Endothelial cell of umbilical vein (primary cell): ENCODE results near the gene SUFU. TPM values are rescaled to one million over a fixed set of nuclear protein-coding genes. Genes with fewer than 3 reads are reported as not detected.

Experiments used
- BruUV-seq: library from RNA; stranded (reverse); fragments of 400-500 nt; replicated peaks from 2 replicates; lab custom pipeline; 2021; lab: Mats Ljungman, UMichigan
- CTCF ChIA-PET: fragments of 300-600, 350-600 bp; sonication (Branson Sonifier 250); formaldehyde crosslinking; loops from one replicate; lab custom pipeline; 2021; ENCODE audit warnings: antibody characterized with exemption, inconsistent platforms; lab: Charles Lee
- POLR2A ChIA-PET: fragments of 300-600, 350-600 bp; sonication (Branson Sonifier 250); formaldehyde crosslinking; loops from one replicate; lab custom pipeline; 2021; ENCODE audit warnings: antibody characterized with exemption, inconsistent platforms; lab: Charles Lee
- DNase-seq: peaks from one replicate; pipeline ENCODE4 v3.0.0-alpha.2; 2011; ENCODE audit warnings: low read depth, low spot score
- FAIRE-seq: peaks from 2 replicates; lab custom pipeline; 2011; peaks lifted over from hg19 to GRCh38; lab: Jason Lieb, UNC
- H2AFZ ChIP-seq: 2 replicates; pipeline ENCODE4 v1.6.0; 2012; ENCODE audit warnings: low read depth, low read length, control low read depth, inconsistent platforms
- H3K27ac ChIP-seq: 2 replicates; pipeline ENCODE4 v1.5.1; 2011; ENCODE audit warnings: low read depth, mild to moderate bottlenecking, control low read depth, low read length, moderate library complexity; ENCODE audit not compliant: insufficient read depth
- H3K27me3 ChIP-seq, 2 experiments: 2 replicates each; pipeline versions ENCODE4 v1.6.0 to v1.6.1; 2011; ENCODE audit warnings: low read length in 2 of 2, mixed read lengths in 1 of 2; ENCODE audit not compliant: control insufficient read depth in 2 of 2, insufficient read depth in 2 of 2
- H3K36me3 ChIP-seq, 2 experiments: 2 replicates in 1 of 2; 3 replicates in 1 of 2; pipeline ENCODE4 v1.5.1; 2011; ENCODE audit warnings: low read length in 2 of 2, mild to moderate bottlenecking in 1 of 2, moderate library complexity in 1 of 2; ENCODE audit not compliant: control insufficient read depth in 2 of 2, insufficient read depth in 2 of 2; ENCODE audit errors: extremely low read depth in 1 of 2
- H3K4me1 ChIP-seq: 3 replicates; pipeline ENCODE4 v1.5.1; 2011; ENCODE audit warnings: mild to moderate bottlenecking, low read length; ENCODE audit not compliant: control insufficient read depth, insufficient read depth; ENCODE audit errors: extremely low read depth
- H3K4me2 ChIP-seq: 2 replicates; pipeline ENCODE4 v1.6.1; 2011; ENCODE audit warnings: low read length, control low read depth, mixed read lengths; ENCODE audit not compliant: insufficient read depth
- H3K4me3 ChIP-seq, 3 experiments: fragments of 200-600 bp in 1 of 3; sonication (generic), shearing (Covaris generic) in 1 of 3; replicated peaks in 1 of 3; 2 replicates each; pipeline ENCODE4 v1.5.1; 2011 to 2016; ENCODE audit warnings: control low read depth in 3 of 3, low read length in 3 of 3, mild to moderate bottlenecking in 2 of 3, inconsistent platforms in 1 of 3, low read depth in 1 of 3, moderate library complexity in 1 of 3; ENCODE audit not compliant: insufficient read depth in 1 of 3
- H3K79me2 ChIP-seq: 2 replicates; pipeline ENCODE4 v1.6.0; 2012; ENCODE audit warnings: low read length, inconsistent platforms; ENCODE audit not compliant: control insufficient read depth, insufficient read depth
- H3K9ac ChIP-seq: replicated peaks from 2 replicates; pipeline ENCODE3; 2011; ENCODE audit warnings: low read length, control low read depth; ENCODE audit not compliant: insufficient read depth; ENCODE audit errors: extremely low read depth
- H3K9me1 ChIP-seq: replicated peaks from 3 replicates; pipeline ENCODE4 v1.6.0; 2011; ENCODE audit warnings: mild to moderate bottlenecking, low read length; ENCODE audit not compliant: control insufficient read depth, insufficient read depth; ENCODE audit errors: extremely low read depth
- H3K9me3 ChIP-seq: replicated peaks from 2 replicates; pipeline ENCODE4 v1.5.1; 2012; ENCODE audit warnings: low read length, inconsistent platforms; ENCODE audit not compliant: control insufficient read depth, insufficient read depth
- H4K20me1 ChIP-seq: replicated peaks from 2 replicates; pipeline ENCODE3; 2011; ENCODE audit warnings: mild to moderate bottlenecking, low read length; ENCODE audit not compliant: control insufficient read depth, insufficient read depth; ENCODE audit errors: extremely low read depth
- CTCF ChIP-seq, 2 donors: IDR thresholded peaks; 1 replicate in 1 of 2; 2 replicates in 1 of 2; pipeline ENCODE4 v1.5.1; 2011; ENCODE audit warnings: low read length in 2 of 2, mild to moderate bottlenecking in 2 of 2, moderate library complexity in 2 of 2, control low read depth in 1 of 2, inconsistent platforms in 1 of 2, low read depth in 1 of 2; ENCODE audit not compliant: insufficient read depth in 1 of 2; ENCODE audit errors: extremely low read depth in 1 of 2
- EZH2 ChIP-seq: IDR thresholded peaks from 2 replicates; pipeline ENCODE4 v1.6.1; 2012; ENCODE audit warnings: borderline replicate concordance, low read depth, mild to moderate bottlenecking, moderate library complexity, low read length, inconsistent platforms; ENCODE audit not compliant: severe bottlenecking
- FOS ChIP-seq: IDR thresholded peaks from 2 replicates; pipeline ENCODE4 v1.6.1; 2011; ENCODE audit warnings: mild to moderate bottlenecking, low read length, moderate library complexity, borderline replicate concordance; ENCODE audit not compliant: insufficient read depth
- GATA2 ChIP-seq: IDR thresholded peaks from 2 replicates; pipeline ENCODE4 v1.7.0; 2011; ENCODE audit warnings: low read depth, mild to moderate bottlenecking, moderate library complexity, mixed read lengths, low read length; ENCODE audit not compliant: insufficient read length, insufficient read depth
- JUN ChIP-seq: IDR thresholded peaks from 2 replicates; pipeline ENCODE4 v1.6.1; 2011; ENCODE audit warnings: borderline replicate concordance, low read depth; ENCODE audit not compliant: insufficient read length, insufficient read depth
- MAX ChIP-seq: IDR thresholded peaks from 2 replicates; pipeline ENCODE4 v1.6.1; 2011; ENCODE audit not compliant: insufficient read depth, insufficient read length
- MYC ChIP-seq: IDR thresholded peaks from one replicate; pipeline ENCODE4 v1.6.1; 2011; ENCODE audit warnings: mild to moderate bottlenecking, low read depth, low read length
- POLR2A ChIP-seq: IDR thresholded peaks from 2 replicates; pipeline ENCODE4 v1.6.1; 2012; ENCODE audit warnings: low read depth, mild to moderate bottlenecking, control low read depth, low read length
- POLR2AphosphoS5 ChIP-seq: IDR thresholded peaks from 2 replicates; pipeline ENCODE4 v1.6.1; 2012; ENCODE audit warnings: low read depth, mild to moderate bottlenecking, control low read depth, low read length, moderate library complexity; ENCODE audit not compliant: insufficient read depth
- dilution Hi-C: fragments of 300-500 bp; cut with MboI; formaldehyde crosslinking; loops from one replicate; pipeline ENCODE4 v1.15.0; 2019; ENCODE audit warnings: low sequenced_read_pairs; ENCODE audit not compliant: extremely low pct_ligation_motif_present
- intact Hi-C: fragments of 100-400 bp; cut with micrococcal nuclease; formaldehyde crosslinking; loops from one replicate; pipeline ENCODE4 v1.10.0; 2022
- polyA plus RNA-seq, 4 experiments: library from polyadenylated mRNA; depleted of rRNA in 3 of 4; stranded (reverse) in 3 of 4; unstranded in 1 of 4; fragments of >200 nt; gene quantifications; 2 replicates each; pipeline versions ENCODE4 v1.2.1 to v1.2.3, GENCODE V29; 2011 to 2012; ENCODE audit warnings: missing spikeins in 1 of 4
- total RNA-seq: library from RNA; stranded (reverse); gene quantifications from 2 replicates; pipeline ENCODE4 v1.2.3, GENCODE V29; 2021

Gene SUFU
- total and polyA plus RNA-seq, 2 donors (not counting 3 experiments of a cell fraction or from before 2014, with no cell fraction given), result 10.1 to 16.3 TPM

GRCh38 chr10:102603946-102604345 is 100.2 kb downstream of the SUFU start:
- CTCF ChIA-PET, result interaction anchor here (0.7 to 2.7 kb wide), 11 partner anchors 8 to 100 kb away, joined by 3 to 9 read pairs (median 5); partner anchors contain the start of genes SUFU and TRIM8
- Histone ChIP-seq H3K27me3 (no peaks in the 10 kb centered on the region), H3K9me3 (no peaks in the 10 kb centered on the region), H3K4me1 (peaks cover 51% of the 10 kb centered on the region), H3K9me1 (no peaks in the 10 kb centered on the region), H3K9ac (peak overlapping the region; percentile 30), H3K36me3 (peaks cover 0 to 2% of the 10 kb centered on the region in 2 experiments), H3K27ac (peak overlapping the region; percentile 78), H2AFZ (no peak overlapping the region), H3K4me2 (peak overlapping the region; percentile 44), H3K79me2 (no peaks in the 10 kb centered on the region), H4K20me1 (no peaks in the 10 kb centered on the region), H3K4me3 (no peak overlapping the region)
- no peak for TF ChIP-seq POLR2AphosphoS5
- no peak for TF ChIP-seq MAX
- TF ChIP-seq JUN, result no peak
- TF ChIP-seq EZH2, result no peak
- no peak for TF ChIP-seq FOS
- no peak for TF ChIP-seq POLR2A
- no peak for TF ChIP-seq CTCF (IDR thresholded peaks at IDR 0.05; ENCODE audit: extremely low read depth in 1 of 2, insufficient read depth in 1 of 2, low read depth in 1 of 2, low read length in 2 of 2)
- no peak for TF ChIP-seq MYC
- TF ChIP-seq GATA2, result no peak
- POLR2A ChIA-PET, result interaction anchor here (0.6 to 1.6 kb wide), 2 partner anchors 16 to 19 kb away, joined by 3 to 19 read pairs; no protein-coding TSS in a partner anchor
- peak; percentile 66 for DNase-seq
- no peak for FAIRE-seq
- dilution Hi-C loops, result no loop called here
- BruUV-seq, result no TSS peak
- intact Hi-C loops, result loop anchor here (1.0 kb wide), 1 partner anchor 8 kb away; no protein-coding TSS in a partner anchor
